ENCODE results near the gene TCP1.
A peak's percentile ranks its signal among the peaks of the same experiment; 100 is the strongest.
"Not testable (repeated sequence)": the region's sequence is repeated elsewhere in the genome, so short reads cannot be mapped to it uniquely, and the experiment has no call there.

TCP1 gene

DNA sequence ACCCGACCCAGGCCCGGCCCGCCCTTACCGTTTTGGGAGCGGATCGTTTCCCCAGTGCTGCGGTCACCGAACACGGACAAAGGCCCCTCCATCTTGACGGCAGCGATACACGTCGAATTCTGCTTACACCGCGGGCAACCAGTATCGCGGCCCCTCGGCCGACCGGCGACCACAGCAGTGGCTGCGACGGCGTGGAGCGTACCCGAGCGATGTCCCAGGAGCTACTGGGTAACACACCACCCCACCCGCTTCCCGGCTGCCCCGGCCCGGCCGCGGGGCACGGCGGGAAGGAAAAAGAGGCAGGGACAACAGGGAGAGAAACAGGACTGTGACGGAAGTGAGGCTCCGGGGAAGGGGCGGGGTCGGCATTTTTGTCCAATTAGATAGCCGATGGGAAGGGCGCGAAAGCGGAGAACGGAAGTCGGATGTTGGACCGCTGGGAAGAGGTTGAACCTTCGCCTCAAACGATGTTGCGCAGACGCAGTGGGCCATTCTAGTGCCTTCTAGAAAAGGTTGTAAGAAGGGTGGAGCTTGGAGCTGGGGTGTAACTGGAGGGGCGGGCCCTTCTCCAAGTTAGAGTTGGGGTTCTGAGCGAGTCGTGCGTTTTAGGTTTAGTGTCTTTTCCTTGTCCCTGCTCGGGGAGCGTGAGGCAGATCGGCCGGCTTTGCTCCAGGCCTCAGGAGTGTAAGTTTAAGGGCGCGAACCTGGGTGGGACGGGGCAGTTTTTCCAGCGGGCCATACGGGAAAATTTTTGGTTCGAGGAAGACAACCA is at the start of gene TCP1:
TSS of gene TCP1 (minus strand) at position 226 of the 772 bp plus-strand sequence. CDS start at position 92, 134 bp downstream.
- peak; percentile 100 for DNase-seq

GRCh38 chr6:159838020-159838744 is 48.8 kb upstream of the TCP1 start:
- no peak for DNase-seq

DNA sequence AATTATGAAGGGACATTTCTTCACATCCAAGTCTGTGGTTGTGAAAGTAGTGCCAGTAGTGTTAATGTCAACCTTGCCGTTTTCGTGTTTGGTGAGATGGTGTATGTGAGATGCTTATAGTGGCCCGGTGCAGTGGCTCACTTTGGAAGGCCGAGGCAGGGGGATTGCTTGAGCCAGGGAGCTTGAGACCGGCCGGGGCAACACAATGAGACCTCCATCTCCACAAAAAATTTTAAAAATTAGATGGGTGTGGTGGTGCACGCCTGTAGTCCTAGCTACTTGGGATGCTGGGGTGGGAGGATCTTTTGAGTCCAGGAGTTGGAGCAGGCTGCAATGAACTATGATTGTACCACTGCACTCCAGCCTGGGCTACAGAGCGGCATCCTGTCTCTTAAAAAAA is 48.1 kb upstream of the TCP1 start:
- no peak for DNase-seq

- no peak for DNase-seq
Measured at GRCh38 chr6:159836718-159837490, 47.5 kb upstream of the TCP1 start.

DNA sequence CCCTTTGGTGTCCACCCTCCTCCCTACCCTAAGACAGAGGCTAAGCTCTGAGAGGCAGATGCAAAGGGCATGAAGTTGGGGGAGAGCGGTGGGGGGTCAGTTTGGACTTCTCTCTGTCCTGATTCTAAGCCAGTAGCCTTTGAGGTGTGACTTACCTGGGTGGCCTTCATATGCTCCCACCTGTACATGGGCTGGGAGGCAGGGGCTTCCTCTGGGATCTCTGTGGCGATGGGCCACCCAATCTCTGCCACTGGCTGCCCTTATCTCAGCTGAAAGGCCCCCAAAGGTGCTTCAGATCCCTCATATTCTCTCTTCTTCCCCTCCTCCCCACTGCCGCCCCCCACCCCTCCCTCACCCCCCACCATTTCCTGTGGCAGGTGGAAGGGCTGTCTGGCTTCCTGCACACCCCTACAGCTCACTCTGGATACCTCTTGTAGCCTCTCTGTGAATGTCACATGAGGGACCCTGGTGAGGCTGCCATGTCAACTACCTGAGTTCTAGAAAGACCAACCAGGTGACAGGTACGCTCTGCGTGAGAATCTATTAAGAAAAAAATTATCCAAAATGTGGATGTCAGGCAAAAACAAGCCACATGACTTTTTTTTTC is 44.7 kb upstream of the TCP1 start:
- DNase-seq: no peak

DNA sequence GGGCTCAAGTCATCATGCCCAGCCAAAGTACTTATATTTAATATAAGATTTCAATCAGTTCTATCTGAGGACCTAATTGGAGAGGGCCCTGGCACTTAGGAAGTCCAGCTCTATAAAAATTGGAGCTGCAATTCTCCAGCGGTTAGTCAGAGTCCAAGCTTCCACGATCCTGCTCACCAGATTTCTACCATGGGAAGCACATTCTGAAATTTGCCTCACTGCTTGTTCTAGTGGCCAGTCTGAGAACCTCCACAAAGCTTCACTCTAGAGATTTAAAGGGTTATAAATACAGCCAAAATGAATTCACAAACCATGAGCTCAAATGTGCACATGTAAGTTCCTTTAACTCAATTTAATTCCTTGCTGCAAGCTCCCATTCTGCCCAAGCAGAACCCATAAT is 44.2 kb upstream of the TCP1 start:
- DNase-seq: no peak

GRCh38 chr6:159832946-159833345 is 43.5 kb upstream of the TCP1 start:
- no peak for DNase-seq

DNA sequence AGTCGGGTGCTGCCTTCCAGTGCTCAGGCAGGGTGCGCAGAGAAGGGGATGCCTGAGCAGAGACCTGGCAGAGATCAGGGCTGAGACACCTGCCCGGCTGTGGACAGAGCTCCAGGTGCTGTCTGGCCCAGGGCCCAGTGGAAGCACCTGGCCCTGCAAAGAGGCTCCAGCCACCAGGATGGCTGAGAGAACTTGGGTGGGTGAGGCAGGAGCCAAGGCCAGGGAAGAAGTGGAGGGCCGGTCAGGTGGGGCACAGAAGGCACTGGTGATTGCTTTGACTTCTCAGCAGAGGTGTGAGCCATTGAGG is 41.9 kb upstream of the TCP1 start:
- DNase-seq: peak; percentile 11

- DNase-seq: no peak
Measured at GRCh38 chr6:159830501-159831372, 41.3 kb upstream of the TCP1 start.

DNA sequence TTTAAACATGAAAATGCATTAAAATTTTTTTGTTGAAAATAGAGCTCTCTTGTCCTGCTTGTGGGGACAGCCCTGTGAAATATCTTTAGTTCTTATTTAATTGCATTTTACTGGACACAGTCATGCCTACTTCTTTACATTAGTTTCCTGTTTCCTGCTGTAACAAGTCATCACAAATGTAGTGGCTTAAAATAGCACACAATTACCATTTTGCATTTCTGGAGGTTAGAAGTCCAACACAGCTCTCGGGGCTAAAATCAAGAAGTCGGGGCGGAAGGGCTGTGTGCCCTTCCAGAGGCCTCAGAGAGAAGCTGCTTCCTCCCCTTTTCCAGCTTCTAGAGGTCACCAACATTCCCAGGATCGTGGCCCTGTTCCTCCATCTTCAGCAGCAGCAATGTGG is 40.1 kb upstream of the TCP1 start:
- no peak for DNase-seq

GRCh38 chr6:159828074-159828473 is 38.7 kb upstream of the TCP1 start:
- DNase-seq: peak; percentile 30

GRCh38 chr6:159826968-159827647 is 37.7 kb upstream of the TCP1 start:
- DNase-seq: peak; percentile 27

- no peak for DNase-seq
Measured at GRCh38 chr6:159826004-159826403, 36.6 kb upstream of the TCP1 start.

- not testable (repeated sequence) for DNase-seq
Measured at GRCh38 chr6:159824690-159825089, 35.3 kb upstream of the TCP1 start.

- no peak for DNase-seq
Measured at GRCh38 chr6:159823953-159824352, 34.6 kb upstream of the TCP1 start.

DNA sequence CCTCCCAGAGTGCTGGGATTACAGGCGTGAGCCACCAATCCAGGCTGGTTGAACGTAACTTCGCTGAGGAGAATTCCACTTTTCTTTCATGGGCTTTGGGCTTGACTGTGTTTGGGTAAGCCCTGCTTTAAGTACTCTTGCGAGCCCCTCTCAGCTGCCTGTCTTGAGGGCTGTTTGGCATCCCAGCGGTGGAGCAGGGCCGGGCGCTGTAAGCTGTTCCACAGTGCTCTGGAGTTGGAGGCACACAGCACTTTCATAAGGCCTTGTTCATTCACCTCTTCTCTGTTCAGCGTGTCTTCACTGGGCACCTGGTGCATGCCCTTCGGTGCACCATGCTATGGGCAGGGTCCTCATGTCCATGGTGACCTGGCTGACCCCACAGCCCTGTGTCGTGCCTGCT is 32.3 kb upstream of the TCP1 start:
- DNase-seq: no peak

DNA sequence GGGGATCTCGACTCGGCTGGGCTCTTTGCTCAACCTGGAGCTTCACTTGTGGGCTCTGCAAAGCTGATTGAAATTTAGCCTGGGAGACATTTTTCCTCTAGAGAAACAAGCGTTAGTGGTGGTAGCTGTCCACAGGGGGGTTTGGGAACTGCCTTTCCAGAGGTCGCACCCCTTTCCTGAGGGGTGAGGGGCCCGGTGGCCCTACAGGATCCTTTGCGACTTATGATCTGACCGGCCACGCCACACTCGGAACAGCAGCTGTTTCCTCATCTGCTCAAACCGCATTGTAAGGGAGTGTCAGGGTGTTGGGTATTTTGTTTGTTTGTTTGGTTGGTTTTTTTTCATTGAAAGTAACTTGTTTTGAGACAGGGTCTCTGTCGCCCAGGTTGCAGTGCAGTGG is 31.7 kb upstream of the TCP1 start:
- DNase-seq: no peak

DNA sequence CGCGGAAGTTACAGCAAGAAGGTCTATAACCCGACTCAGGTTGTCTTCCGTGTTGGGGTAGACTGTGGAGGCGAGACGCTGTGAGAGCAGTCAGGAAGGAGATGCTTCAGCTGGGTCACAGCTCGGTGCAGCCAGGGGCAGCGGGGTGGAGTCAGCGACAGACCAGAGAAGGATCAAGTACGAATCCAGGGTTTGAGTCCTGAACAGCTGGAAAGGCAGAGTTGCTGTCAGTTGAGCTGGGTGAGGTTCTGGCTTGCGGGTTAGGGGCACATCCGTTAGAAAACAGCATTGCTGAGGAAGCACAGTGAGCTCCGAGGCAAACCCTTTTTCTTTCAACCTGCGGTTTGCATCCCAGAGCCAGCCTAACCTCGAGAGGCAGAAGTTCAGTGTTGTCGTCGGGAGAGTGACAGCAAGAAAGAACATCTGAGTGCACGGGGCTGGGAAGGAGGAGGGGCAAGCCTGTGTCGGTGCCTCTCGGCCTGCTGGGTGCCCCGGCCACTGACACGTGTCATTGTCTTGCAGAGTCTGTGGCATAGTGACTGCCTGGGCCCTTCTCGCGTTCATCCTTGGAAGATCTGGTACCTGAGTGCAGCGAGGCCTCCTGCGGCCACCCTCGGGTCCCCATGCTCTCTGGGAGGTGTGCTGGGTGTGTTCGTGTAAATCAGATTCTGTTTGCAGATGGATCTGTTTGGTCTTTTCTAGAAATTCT is 30.7 kb upstream of the TCP1 start:
- no peak for DNase-seq

DNA sequence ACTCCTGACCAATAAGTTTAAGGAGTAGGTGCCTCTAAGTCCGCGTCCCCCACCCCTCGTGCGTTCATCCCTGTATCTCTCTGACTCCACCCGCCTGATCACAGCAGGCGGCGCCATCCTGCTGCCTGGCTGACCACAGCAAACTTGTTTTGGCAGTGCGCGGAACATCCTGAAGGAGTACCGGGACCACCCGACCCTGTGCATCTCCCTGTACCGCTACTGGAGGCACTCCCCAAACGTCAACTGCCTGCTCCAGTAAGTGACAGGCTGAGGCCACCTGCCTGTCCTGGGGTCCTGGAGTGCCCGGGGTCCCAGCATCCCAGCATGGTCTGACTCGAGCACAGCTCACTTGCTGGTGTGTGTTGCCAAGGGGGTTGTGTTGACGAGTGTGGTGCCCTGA is 29.7 kb upstream of the TCP1 start:
- DNase-seq: no peak

GRCh38 chr6:159817951-159818739 is 28.7 kb upstream of the TCP1 start:
- DNase-seq: no peak
